Panc1 (cell line): ENCODE results near the gene NOLC1. TPM values are rescaled to one million over a fixed set of nuclear protein-coding genes. Genes with fewer than 3 reads are reported as not detected.

Source experiments
- ATAC-seq: fragments of 200-7000 bp; cut with Tn5 transposase; 2 replicates; pipeline ENCODE4 v1.9.1; 2020; ENCODE audit warnings: mild to moderate bottlenecking, moderate library complexity
- BruUV-seq: library from RNA; stranded (reverse); fragments of 400-500 nt; replicated peaks from 2 replicates; lab custom pipeline; 2021; lab: Mats Ljungman, UMichigan
- CTCF ChIA-PET: fragments of 300-600 bp; sonication (Branson Sonifier 250); formaldehyde crosslinking; loops from one replicate; lab custom pipeline; 2022; ENCODE audit warnings: antibody characterized with exemption; lab: Charles Lee
- POLR2A ChIA-PET: fragments of 300-600 bp; sonication (Branson Sonifier 250); formaldehyde crosslinking; loops from one replicate; lab custom pipeline; 2022; ENCODE audit warnings: antibody characterized with exemption; lab: Charles Lee
- DNase-seq: peaks from one replicate; pipeline ENCODE4 v3.0.0-alpha.2; 2010; ENCODE audit warnings: low read depth, low spot score
- H3K27ac ChIP-seq: 2 replicates; pipeline ENCODE4 v1.5.1; 2011; ENCODE audit warnings: mild to moderate bottlenecking, low read length, inconsistent platforms
- H3K27me3 ChIP-seq: fragments of 200-500 bp; sonication (Bioruptor generic); 2 replicates; pipeline ENCODE4 v1.6.0; 2014; ENCODE audit warnings: low read length, inconsistent platforms; ENCODE audit not compliant: control insufficient read depth, insufficient read depth
- H3K36me3 ChIP-seq: fragments of 200-500 bp; sonication (Bioruptor generic); 2 replicates; pipeline ENCODE4 v1.5.1; 2014; ENCODE audit warnings: inconsistent platforms, mild to moderate bottlenecking, low read length, moderate library complexity; ENCODE audit not compliant: control insufficient read depth, insufficient read depth
- H3K4me1 ChIP-seq: 2 replicates; pipeline ENCODE4 v1.5.1; 2011; ENCODE audit warnings: inconsistent platforms, mild to moderate bottlenecking, low read length, moderate library complexity; ENCODE audit not compliant: control insufficient read depth, insufficient read depth
- H3K4me3 ChIP-seq, 2 experiments: 2 replicates each; pipeline ENCODE4 v1.5.1; 2011 to 2012; ENCODE audit warnings: low read depth in 2 of 2, low read length in 2 of 2, mild to moderate bottlenecking in 2 of 2, inconsistent platforms in 1 of 2, moderate library complexity in 1 of 2
- H3K9me3 ChIP-seq: fragments of 200-500 bp; sonication (Bioruptor generic); 2 replicates; pipeline ENCODE4 v1.5.1; 2014; ENCODE audit warnings: low read depth, mild to moderate bottlenecking, inconsistent platforms, low read length, moderate library complexity; ENCODE audit not compliant: control insufficient read depth, insufficient read depth
- POLR2AphosphoS5 ChIP-seq: IDR thresholded peaks from 2 replicates; pipeline ENCODE4 v1.6.1; 2012; ENCODE audit warnings: mild to moderate bottlenecking, low read depth, low read length, moderate library complexity
- SIN3A ChIP-seq: IDR thresholded peaks from 2 replicates; pipeline ENCODE4 v1.6.1; 2012; ENCODE audit warnings: low read depth, mild to moderate bottlenecking, low read length, moderate library complexity, borderline replicate concordance; ENCODE audit not compliant: insufficient read depth
- TCF7L2 ChIP-seq: IDR thresholded peaks from 2 replicates; pipeline ENCODE4 v1.6.1; 2011; ENCODE audit warnings: mild to moderate bottlenecking, low read depth, low read length, inconsistent platforms
- in situ Hi-C: cut with HindIII; loops from 2 replicates; pipeline ENCODE4 v1.10.0; 2016; ENCODE audit warnings: low sequenced_read_pairs, low pct_unique_long_range_greater_than_20kb
- intact Hi-C: fragments of 100-400 bp; cut with micrococcal nuclease; formaldehyde crosslinking; loops from one replicate; pipeline ENCODE4 v1.10.0; 2022; ENCODE audit not compliant: unreplicated experiment
- total RNA-seq: library from RNA; stranded (reverse); gene quantifications from one replicate; pipeline ENCODE4 v1.2.1, GENCODE V29; 2021; ENCODE audit not compliant: unreplicated experiment
- TF ChIP-seq, protein P1 (sequence below): fragments of 450-650 bp; IDR thresholded peaks from 2 replicates; pipeline ENCODE4 v1.5.1; 2017; ENCODE audit warnings: mild to moderate bottlenecking
- TF ChIP-seq, protein P2 (sequence below), 2 experiments: IDR thresholded peaks; 2 replicates each; pipeline ENCODE4 v1.6.1; 2011 to 2012; ENCODE audit warnings: low read depth in 2 of 2, control low read depth in 1 of 2, low read length in 1 of 2, mild to moderate bottlenecking in 1 of 2, moderate library complexity in 1 of 2; ENCODE audit not compliant: insufficient read depth in 1 of 2

The NOLC1 gene
- total RNA-seq, 1 experiment from 2014 or later: 182 TPM

DNA sequence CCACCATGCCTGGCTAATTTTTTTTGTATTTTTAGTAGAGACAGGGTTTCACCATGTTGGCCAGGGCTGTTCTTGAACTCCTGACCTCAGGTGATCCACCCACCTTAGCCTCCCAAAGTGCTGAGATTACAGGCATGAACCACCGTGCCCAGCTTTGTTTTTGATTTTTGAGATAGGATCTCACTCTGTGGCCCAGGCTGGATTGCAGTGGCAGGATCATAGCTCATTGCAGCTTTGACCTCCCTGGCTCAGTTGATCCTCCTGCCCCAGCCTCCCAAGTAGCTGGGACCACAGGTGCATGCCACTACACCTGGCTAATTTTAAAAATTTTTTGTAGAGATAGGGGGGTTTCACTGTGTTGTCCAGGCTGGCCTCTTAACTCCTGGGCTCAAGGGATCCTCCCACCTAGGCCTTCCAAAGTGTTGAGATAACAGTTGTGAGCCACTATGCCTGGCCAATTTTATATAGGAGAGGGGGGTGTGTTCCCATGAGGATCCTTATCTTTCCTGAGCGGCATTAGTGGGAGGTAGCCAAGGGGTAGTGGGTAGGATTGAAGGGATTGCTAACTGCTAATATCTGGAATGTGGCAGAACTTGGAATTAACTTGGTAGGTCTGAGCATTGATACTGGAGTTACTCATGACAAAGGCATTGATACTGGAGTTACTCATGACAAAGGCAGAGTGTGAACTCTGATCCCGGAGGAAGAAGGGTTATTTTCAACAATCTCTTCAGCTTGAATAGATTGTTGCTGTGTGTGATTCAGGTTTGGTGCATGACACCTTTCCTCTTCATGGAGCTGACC, 1.0 kb upstream of the NOLC1 start:
- in situ Hi-C loops (no loop called here), intact Hi-C loops (no loop called here)
- Histone ChIP-seq H3K27ac (peak overlapping the region; percentile 93), H3K36me3 (peaks cover 39% of the 10 kb centered on the region), H3K27me3 (no peaks in the 10 kb centered on the region), H3K9me3 (no peaks in the 10 kb centered on the region), H3K4me3 (peak overlapping the region; percentile 96 to 98), H3K4me1 (peaks cover 27% of the 10 kb centered on the region)
- ATAC-seq (peak; percentile 4), DNase-seq (no peak)
- CTCF ChIA-PET: interaction anchor here (1.3 kb wide), 1 partner anchor 18 kb away, joined by 4 read pairs; no protein-coding TSS in a partner anchor
- TF ChIP-seq SIN3A (no peak), POLR2AphosphoS5 (no peak), TCF7L2 (no peak)
- TF ChIP-seq, protein P1, sequence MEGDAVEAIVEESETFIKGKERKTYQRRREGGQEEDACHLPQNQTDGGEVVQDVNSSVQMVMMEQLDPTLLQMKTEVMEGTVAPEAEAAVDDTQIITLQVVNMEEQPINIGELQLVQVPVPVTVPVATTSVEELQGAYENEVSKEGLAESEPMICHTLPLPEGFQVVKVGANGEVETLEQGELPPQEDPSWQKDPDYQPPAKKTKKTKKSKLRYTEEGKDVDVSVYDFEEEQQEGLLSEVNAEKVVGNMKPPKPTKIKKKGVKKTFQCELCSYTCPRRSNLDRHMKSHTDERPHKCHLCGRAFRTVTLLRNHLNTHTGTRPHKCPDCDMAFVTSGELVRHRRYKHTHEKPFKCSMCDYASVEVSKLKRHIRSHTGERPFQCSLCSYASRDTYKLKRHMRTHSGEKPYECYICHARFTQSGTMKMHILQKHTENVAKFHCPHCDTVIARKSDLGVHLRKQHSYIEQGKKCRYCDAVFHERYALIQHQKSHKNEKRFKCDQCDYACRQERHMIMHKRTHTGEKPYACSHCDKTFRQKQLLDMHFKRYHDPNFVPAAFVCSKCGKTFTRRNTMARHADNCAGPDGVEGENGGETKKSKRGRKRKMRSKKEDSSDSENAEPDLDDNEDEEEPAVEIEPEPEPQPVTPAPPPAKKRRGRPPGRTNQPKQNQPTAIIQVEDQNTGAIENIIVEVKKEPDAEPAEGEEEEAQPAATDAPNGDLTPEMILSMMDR: no peak
- TF ChIP-seq, protein P2, sequence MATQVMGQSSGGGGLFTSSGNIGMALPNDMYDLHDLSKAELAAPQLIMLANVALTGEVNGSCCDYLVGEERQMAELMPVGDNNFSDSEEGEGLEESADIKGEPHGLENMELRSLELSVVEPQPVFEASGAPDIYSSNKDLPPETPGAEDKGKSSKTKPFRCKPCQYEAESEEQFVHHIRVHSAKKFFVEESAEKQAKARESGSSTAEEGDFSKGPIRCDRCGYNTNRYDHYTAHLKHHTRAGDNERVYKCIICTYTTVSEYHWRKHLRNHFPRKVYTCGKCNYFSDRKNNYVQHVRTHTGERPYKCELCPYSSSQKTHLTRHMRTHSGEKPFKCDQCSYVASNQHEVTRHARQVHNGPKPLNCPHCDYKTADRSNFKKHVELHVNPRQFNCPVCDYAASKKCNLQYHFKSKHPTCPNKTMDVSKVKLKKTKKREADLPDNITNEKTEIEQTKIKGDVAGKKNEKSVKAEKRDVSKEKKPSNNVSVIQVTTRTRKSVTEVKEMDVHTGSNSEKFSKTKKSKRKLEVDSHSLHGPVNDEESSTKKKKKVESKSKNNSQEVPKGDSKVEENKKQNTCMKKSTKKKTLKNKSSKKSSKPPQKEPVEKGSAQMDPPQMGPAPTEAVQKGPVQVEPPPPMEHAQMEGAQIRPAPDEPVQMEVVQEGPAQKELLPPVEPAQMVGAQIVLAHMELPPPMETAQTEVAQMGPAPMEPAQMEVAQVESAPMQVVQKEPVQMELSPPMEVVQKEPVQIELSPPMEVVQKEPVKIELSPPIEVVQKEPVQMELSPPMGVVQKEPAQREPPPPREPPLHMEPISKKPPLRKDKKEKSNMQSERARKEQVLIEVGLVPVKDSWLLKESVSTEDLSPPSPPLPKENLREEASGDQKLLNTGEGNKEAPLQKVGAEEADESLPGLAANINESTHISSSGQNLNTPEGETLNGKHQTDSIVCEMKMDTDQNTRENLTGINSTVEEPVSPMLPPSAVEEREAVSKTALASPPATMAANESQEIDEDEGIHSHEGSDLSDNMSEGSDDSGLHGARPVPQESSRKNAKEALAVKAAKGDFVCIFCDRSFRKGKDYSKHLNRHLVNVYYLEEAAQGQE (IDR thresholded peaks at IDR 0.05; ENCODE audit: insufficient read depth in 1 of 2, low read depth in 2 of 2, low read length in 1 of 2): no peak
- POLR2A ChIA-PET: no interaction called here
- no TSS peak for BruUV-seq

DNA sequence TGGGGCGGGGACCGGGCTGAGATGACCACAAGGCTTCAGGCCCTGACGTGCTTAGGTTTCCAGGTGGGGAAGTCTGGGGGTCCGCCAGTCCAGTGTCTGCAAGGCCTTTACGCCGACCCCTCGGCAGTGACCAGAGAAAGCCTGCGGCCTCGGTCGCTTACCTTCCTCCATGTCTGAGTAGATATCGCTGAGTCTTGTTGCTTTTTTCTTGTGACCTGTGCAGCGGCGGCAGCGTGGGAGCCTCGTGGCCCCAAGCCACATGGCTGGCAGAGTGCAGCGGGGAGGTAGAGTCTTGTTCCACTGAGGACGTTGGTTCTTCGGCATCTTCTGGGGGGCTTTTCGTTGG, 329 bp downstream of the NOLC1 start:
- intact Hi-C loops: no loop called here
- peak overlapping the region; percentile 96 to 98 for H3K4me3 ChIP-seq
- in situ Hi-C loops: no loop called here
- peaks cover 40% of the 10 kb centered on the region for H3K36me3 ChIP-seq
- no peaks in the 10 kb centered on the region for H3K9me3 ChIP-seq
- ChIA-PET CTCF (interaction anchor here (0.6 to 1.3 kb wide), 2 partner anchors 17 to 83 kb away, joined by 3 to 4 read pairs; no protein-coding TSS in a partner anchor), POLR2A (interaction anchor here (0.6 kb wide), 1 partner anchor 390 kb away, joined by 4 read pairs; no protein-coding TSS in a partner anchor)
- peak overlapping the region; percentile 99 for H3K27ac ChIP-seq
- peak; percentile 36 for ATAC-seq
- no peaks in the 10 kb centered on the region for H3K27me3 ChIP-seq
- DNase-seq: no peak
- TF ChIP-seq POLR2AphosphoS5 (no peak), TCF7L2 (no peak), SIN3A (no peak)
- TF ChIP-seq, protein P2 (IDR thresholded peaks at IDR 0.05; ENCODE audit: insufficient read depth in 1 of 2, low read depth in 2 of 2, low read length in 1 of 2): no peak
- TF ChIP-seq, protein P1: no peak
- no TSS peak for BruUV-seq
- peaks cover 36% of the 10 kb centered on the region for H3K4me1 ChIP-seq
